ENCODE results near the gene CYFIP2.

The CYFIP2 gene

GRCh38 chr5:157358871-157359270, 92.9 kb downstream of the CYFIP2 start:
- DNase-seq (ENCODE audit: low read depth in 2 of 2): no peak

- no peak for DNase-seq (ENCODE audit: low read depth in 2 of 2)
These were observed 93.6 kb downstream of the CYFIP2 start for GRCh38 chr5:157359356-157360055.

- no peak for DNase-seq (ENCODE audit: low read depth in 2 of 2)
These were observed 96.1 kb downstream of the CYFIP2 start for GRCh38 chr5:157362012-157362411.

GRCh38 chr5:157362502-157362901, 96.6 kb downstream of the CYFIP2 start:
- DNase-seq (ENCODE audit: low read depth in 2 of 2): no peak

- DNase-seq (ENCODE audit: low read depth in 2 of 2): no peak
These were observed 97.1 kb downstream of the CYFIP2 start for GRCh38 chr5:157362982-157363381.

GRCh38 chr5:157365732-157366131, 99.8 kb downstream of the CYFIP2 start:
- no peak for DNase-seq (ENCODE audit: low read depth in 2 of 2)

GRCh38 chr5:157366741-157367674, 101.1 kb downstream of the CYFIP2 start:
- DNase-seq (ENCODE audit: low read depth in 2 of 2): no peak

- no peak for DNase-seq (ENCODE audit: low read depth in 2 of 2)
These were observed 103.6 kb downstream of the CYFIP2 start for GRCh38 chr5:157369507-157369906.

- no peak for DNase-seq (ENCODE audit: low read depth in 2 of 2)
These were observed 105.0 kb downstream of the CYFIP2 start for GRCh38 chr5:157370967-157371366.

- no peak for DNase-seq (ENCODE audit: low read depth in 2 of 2)
These were observed 105.9 kb downstream of the CYFIP2 start for GRCh38 chr5:157371655-157372471.

- no peak for DNase-seq (ENCODE audit: low read depth in 2 of 2)
These were observed 106.5 kb downstream of the CYFIP2 start for GRCh38 chr5:157372472-157372822.

- DNase-seq (ENCODE audit: low read depth in 2 of 2): no peak
These were observed 112.6 kb downstream of the CYFIP2 start for GRCh38 chr5:157378509-157378908.

- DNase-seq (ENCODE audit: low read depth in 2 of 2): no peak
These were observed 114.1 kb downstream of the CYFIP2 start for GRCh38 chr5:157379983-157380382.

- no peak for DNase-seq (ENCODE audit: low read depth in 2 of 2)
These were observed 115.8 kb downstream of the CYFIP2 start for GRCh38 chr5:157381746-157382145.

GRCh38 chr5:157382996-157383800, 117.3 kb downstream of the CYFIP2 start:
- no peak for DNase-seq (ENCODE audit: low read depth in 2 of 2)

GRCh38 chr5:157384971-157385709, 119.2 kb downstream of the CYFIP2 start:
- DNase-seq (ENCODE audit: low read depth in 2 of 2): no peak

GRCh38 chr5:157387041-157387563, 121.2 kb downstream of the CYFIP2 start:
- DNase-seq (ENCODE audit: low read depth in 2 of 2): no peak

- no peak for DNase-seq (ENCODE audit: low read depth in 2 of 2)
These were observed 121.8 kb downstream of the CYFIP2 start for GRCh38 chr5:157387683-157388093.

- DNase-seq (ENCODE audit: low read depth in 2 of 2): no peak
These were observed 122.3 kb downstream of the CYFIP2 start for GRCh38 chr5:157388111-157388710.

GRCh38 chr5:157389103-157389502, 123.2 kb downstream of the CYFIP2 start:
- DNase-seq (ENCODE audit: low read depth in 2 of 2): no peak
